SU-DHL-6 (cell line): Measurements from ENCODE around the gene LTK.
"Not testable (repeated sequence)": the region's sequence is repeated elsewhere in the genome, so short reads cannot be mapped to it uniquely, and the experiment has no call there.

ENCODE experiments used
- H2AFZ ChIP-seq: fragments of 200-600 bp; sonication (generic); 2 replicates; pipeline ENCODE4 v1.6.1; 2014; ENCODE audit warnings: low read depth, mild to moderate bottlenecking, moderate library complexity, mixed read lengths, antibody characterized with exemption, low read length; ENCODE audit not compliant: severe bottlenecking
- H3F3A ChIP-seq: fragments of 200-600 bp; shearing (Covaris generic); 2 replicates; pipeline ENCODE4 v1.6.0; 2016; ENCODE audit warnings: antibody characterized with exemption, mild to moderate bottlenecking; ENCODE audit not compliant: insufficient read depth
- H3K27ac ChIP-seq: fragments of 200-600 bp; sonication (generic); 2 replicates; pipeline ENCODE4 v1.5.1; 2016; ENCODE audit warnings: low read depth, mild to moderate bottlenecking, low read length, moderate library complexity, mixed read lengths
- H3K27me3 ChIP-seq: fragments of 200-600 bp; sonication (generic), shearing (Covaris generic); 2 replicates; pipeline ENCODE4 v1.6.0; 2014; ENCODE audit warnings: mild to moderate bottlenecking, low read length
- H3K36me3 ChIP-seq: fragments of 200-600 bp; sonication (generic); 2 replicates; pipeline ENCODE4 v1.6.1; 2014; ENCODE audit warnings: mild to moderate bottlenecking, low read length, mixed read lengths
- H3K4me2 ChIP-seq: fragments of 300-600, 200-600 bp; shearing (Covaris generic), sonication (generic); 2 replicates; pipeline ENCODE4 v1.6.0; 2014; ENCODE audit warnings: low read length, low read depth, mild to moderate bottlenecking; ENCODE audit not compliant: poor library complexity, severe bottlenecking
- H3K4me3 ChIP-seq: fragments of 200-600 bp; sonication (generic); 2 replicates; pipeline ENCODE4 v1.5.1; 2014; ENCODE audit warnings: antibody characterized with exemption, low read length, mild to moderate bottlenecking, mixed read lengths; ENCODE audit not compliant: insufficient read depth, poor library complexity, severe bottlenecking
- H3K79me2 ChIP-seq: fragments of 200-600 bp; sonication (generic); 2 replicates; pipeline ENCODE4 v1.6.1; 2014; ENCODE audit warnings: mild to moderate bottlenecking, low read length, moderate library complexity; ENCODE audit not compliant: insufficient read depth
- H3K9ac ChIP-seq: fragments of 200-600 bp; sonication (generic); 2 replicates; pipeline ENCODE4 v1.7.0; 2014; ENCODE audit warnings: mild to moderate bottlenecking, low read length
- H3K9me2 ChIP-seq: fragments of 200-600 bp; sonication (generic); replicated peaks from 2 replicates; pipeline ENCODE4 v1.6.1; 2014; ENCODE audit warnings: low read length; ENCODE audit not compliant: insufficient read depth
- H3K9me3 ChIP-seq: fragments of 200-600 bp; sonication (generic); 2 replicates; pipeline ENCODE4 v1.6.1; 2014; ENCODE audit warnings: low read length, mixed read lengths; ENCODE audit not compliant: insufficient read depth
- H4K20me1 ChIP-seq: fragments of 200-600 bp; sonication (generic); 2 replicates; pipeline ENCODE4 v1.6.1; 2014; ENCODE audit warnings: low read depth, mild to moderate bottlenecking, antibody characterized with exemption, low read length, moderate library complexity, mixed read lengths
- EZH2phosphoT487 ChIP-seq: fragments of 200-600 bp; sonication (generic), shearing (Covaris generic); conservative IDR thresholded peaks from 2 replicates; pipeline ENCODE4 v1.6.1; 2018; ENCODE audit warnings: mild to moderate bottlenecking, antibody characterized with exemption, low read length, moderate library complexity, mixed read lengths
- TF ChIP-seq, protein P1 (sequence below): fragments of 200-600 bp; sonication (generic); IDR thresholded peaks from one replicate; pipeline ENCODE4 v1.5.1; 2017; ENCODE audit warnings: antibody characterized with exemption, mild to moderate bottlenecking, low read length, moderate library complexity; ENCODE audit not compliant: insufficient read depth, poor library complexity, severe bottlenecking

LTK gene

DNA sequence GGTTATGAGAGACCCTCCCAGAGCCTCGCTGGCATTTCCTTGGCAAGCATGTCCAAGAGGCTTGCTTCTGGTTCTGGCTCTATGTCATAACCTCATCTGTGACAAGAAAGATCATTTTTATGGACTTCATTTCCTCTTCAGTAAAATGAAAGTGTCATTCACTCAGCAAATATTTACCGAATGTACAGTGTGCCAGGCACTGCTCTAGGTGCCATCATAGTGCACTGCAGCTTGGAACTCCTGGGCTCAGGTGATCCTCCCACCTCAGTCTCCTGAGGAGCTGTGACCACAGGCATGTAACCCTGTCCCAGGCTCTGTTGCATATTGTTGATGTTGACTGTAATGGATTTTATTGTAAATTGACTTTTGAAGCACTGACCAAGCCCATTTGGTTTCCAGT is 38.7 kb downstream of the LTK start:
- H3F3A ChIP-seq: no peaks in the 10 kb centered on the region
- H2AFZ ChIP-seq: no peak overlapping the region
- H3K4me2 ChIP-seq: no peak overlapping the region
- peaks cover 28% of the 10 kb centered on the region for H3K36me3 ChIP-seq
- H3K79me2 ChIP-seq: no peaks in the 10 kb centered on the region
- no peaks in the 10 kb centered on the region for H3K9me3 ChIP-seq
- H4K20me1 ChIP-seq: no peaks in the 10 kb centered on the region
- no peaks in the 10 kb centered on the region for H3K27me3 ChIP-seq
- TF ChIP-seq EZH2phosphoT487: no peak
- TF ChIP-seq, protein P1, sequence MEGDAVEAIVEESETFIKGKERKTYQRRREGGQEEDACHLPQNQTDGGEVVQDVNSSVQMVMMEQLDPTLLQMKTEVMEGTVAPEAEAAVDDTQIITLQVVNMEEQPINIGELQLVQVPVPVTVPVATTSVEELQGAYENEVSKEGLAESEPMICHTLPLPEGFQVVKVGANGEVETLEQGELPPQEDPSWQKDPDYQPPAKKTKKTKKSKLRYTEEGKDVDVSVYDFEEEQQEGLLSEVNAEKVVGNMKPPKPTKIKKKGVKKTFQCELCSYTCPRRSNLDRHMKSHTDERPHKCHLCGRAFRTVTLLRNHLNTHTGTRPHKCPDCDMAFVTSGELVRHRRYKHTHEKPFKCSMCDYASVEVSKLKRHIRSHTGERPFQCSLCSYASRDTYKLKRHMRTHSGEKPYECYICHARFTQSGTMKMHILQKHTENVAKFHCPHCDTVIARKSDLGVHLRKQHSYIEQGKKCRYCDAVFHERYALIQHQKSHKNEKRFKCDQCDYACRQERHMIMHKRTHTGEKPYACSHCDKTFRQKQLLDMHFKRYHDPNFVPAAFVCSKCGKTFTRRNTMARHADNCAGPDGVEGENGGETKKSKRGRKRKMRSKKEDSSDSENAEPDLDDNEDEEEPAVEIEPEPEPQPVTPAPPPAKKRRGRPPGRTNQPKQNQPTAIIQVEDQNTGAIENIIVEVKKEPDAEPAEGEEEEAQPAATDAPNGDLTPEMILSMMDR: no peak
- no peak overlapping the region for H3K27ac ChIP-seq
- no peak overlapping the region for H3K4me3 ChIP-seq
- no peaks in the 10 kb centered on the region for H3K9me2 ChIP-seq
- no peak overlapping the region for H3K9ac ChIP-seq

DNA sequence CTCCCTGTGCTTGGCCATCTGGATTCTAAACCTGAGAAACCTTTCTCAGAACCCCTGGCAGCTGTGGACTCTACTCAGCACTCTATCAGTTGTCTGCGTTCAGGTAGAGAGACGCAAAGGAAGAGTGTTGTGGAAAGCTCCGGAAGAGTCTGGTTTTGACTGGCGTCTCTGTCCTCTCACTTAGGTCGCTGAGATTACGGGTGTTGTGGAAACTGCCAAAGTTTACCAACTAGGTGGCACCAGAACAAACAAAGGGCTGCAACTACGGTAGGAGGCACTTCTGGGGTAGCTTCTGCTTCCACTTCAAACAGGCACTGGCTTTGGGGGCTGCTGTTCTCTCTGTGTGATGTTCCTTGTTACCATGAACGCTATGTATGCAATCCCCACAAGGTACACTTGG is 39.2 kb downstream of the LTK start:
- H3K4me2 ChIP-seq: no peak overlapping the region
- H3F3A ChIP-seq: no peaks in the 10 kb centered on the region
- H3K9ac ChIP-seq: no peak overlapping the region
- H3K27ac ChIP-seq: no peak overlapping the region
- TF ChIP-seq, protein P1: no peak
- no peak for TF ChIP-seq EZH2phosphoT487
- H3K36me3 ChIP-seq: peaks cover 28% of the 10 kb centered on the region
- H3K79me2 ChIP-seq: no peaks in the 10 kb centered on the region
- no peak overlapping the region for H2AFZ ChIP-seq
- no peaks in the 10 kb centered on the region for H4K20me1 ChIP-seq
- no peaks in the 10 kb centered on the region for H3K9me3 ChIP-seq
- H3K27me3 ChIP-seq: no peaks in the 10 kb centered on the region
- no peaks in the 10 kb centered on the region for H3K9me2 ChIP-seq
- no peak overlapping the region for H3K4me3 ChIP-seq

DNA sequence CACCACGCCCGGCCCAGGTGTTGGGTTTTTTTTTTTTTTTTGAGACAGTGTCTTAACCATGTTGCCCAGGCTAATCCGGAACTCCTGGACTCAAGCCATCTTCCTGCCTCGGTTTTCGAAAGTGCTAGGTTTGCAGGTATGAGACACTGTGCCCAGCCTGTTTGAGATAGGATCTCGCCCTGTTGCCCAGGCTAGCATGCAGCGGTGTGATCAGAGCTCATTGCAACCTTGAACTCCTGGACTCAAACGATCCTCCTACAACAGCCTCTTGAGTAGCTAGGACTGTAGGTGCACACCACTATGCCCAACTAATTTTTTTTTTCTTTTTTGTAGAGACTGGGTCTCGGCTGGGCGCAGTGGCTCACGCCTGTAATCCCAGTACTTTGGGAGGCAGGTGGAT is 40.2 kb downstream of the LTK start:
- TF ChIP-seq, protein P1: no peak
- TF ChIP-seq EZH2phosphoT487: no peak
- H3K4me2 ChIP-seq: no peak overlapping the region
- H2AFZ ChIP-seq: no peak overlapping the region
- H3K9me3 ChIP-seq: no peaks in the 10 kb centered on the region
- no peaks in the 10 kb centered on the region for H3K79me2 ChIP-seq
- no peaks in the 10 kb centered on the region for H4K20me1 ChIP-seq
- H3K27ac ChIP-seq: no peak overlapping the region
- H3K27me3 ChIP-seq: no peaks in the 10 kb centered on the region
- no peaks in the 10 kb centered on the region for H3K9me2 ChIP-seq
- H3F3A ChIP-seq: no peaks in the 10 kb centered on the region
- H3K4me3 ChIP-seq: no peak overlapping the region
- no peak overlapping the region for H3K9ac ChIP-seq
- peaks cover 24% of the 10 kb centered on the region; the same call in 1 of the 2 replicates for H3K36me3 ChIP-seq

DNA sequence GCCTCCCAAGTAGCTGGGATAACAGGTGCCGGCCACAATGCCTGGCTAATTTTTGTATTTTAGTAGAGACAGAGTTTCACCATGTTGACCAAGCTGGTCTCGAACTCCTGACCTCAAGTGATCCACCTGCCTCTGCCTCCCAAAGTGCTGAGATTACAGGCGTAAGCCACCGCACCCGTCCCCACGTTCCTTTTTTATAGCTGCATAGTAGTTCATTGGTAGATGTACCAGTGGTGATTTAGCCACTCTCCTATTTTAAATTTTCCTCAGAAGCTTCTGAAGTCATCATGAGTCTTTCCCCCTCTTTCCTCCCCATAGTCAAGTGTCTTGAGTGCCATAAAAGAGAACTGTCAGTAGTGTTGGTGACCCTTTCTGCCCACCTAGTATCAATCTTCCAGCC is 44.0 kb downstream of the LTK start:
- H3K9me2 ChIP-seq, H2AFZ ChIP-seq, H3F3A ChIP-seq, H3K79me2 ChIP-seq, H3K9ac ChIP-seq, H4K20me1 ChIP-seq, H3K9me3 ChIP-seq, H3K27me3 ChIP-seq, H3K4me2 ChIP-seq, H3K27ac ChIP-seq, H3K4me3 ChIP-seq: not testable (repeated sequence)
- H3K36me3 ChIP-seq: peaks cover 11% of the 10 kb centered on the region
